HL-60 (cell line): ENCODE measurements around the gene CYGB.

Experiments
- POLR2AphosphoS5 ChIP-seq: IDR thresholded peaks from 2 replicates; pipeline ENCODE4 v1.6.1; 2012; ENCODE audit warnings: low read depth
- SPI1 ChIP-seq: IDR thresholded peaks from 2 replicates; pipeline ENCODE4 v1.6.1; 2012; ENCODE audit warnings: low read depth, mild to moderate bottlenecking, borderline replicate concordance
- TF ChIP-seq, protein P1 (sequence below): IDR thresholded peaks from one replicate; pipeline ENCODE4 v1.5.1; 2011; ENCODE audit warnings: low read length, control low read depth, inconsistent platforms; ENCODE audit not compliant: insufficient read depth

GRCh38 chr17:76537578-76538280, at the start of gene CYGB:
- no peak for TF ChIP-seq SPI1
- TF ChIP-seq, protein P1, sequence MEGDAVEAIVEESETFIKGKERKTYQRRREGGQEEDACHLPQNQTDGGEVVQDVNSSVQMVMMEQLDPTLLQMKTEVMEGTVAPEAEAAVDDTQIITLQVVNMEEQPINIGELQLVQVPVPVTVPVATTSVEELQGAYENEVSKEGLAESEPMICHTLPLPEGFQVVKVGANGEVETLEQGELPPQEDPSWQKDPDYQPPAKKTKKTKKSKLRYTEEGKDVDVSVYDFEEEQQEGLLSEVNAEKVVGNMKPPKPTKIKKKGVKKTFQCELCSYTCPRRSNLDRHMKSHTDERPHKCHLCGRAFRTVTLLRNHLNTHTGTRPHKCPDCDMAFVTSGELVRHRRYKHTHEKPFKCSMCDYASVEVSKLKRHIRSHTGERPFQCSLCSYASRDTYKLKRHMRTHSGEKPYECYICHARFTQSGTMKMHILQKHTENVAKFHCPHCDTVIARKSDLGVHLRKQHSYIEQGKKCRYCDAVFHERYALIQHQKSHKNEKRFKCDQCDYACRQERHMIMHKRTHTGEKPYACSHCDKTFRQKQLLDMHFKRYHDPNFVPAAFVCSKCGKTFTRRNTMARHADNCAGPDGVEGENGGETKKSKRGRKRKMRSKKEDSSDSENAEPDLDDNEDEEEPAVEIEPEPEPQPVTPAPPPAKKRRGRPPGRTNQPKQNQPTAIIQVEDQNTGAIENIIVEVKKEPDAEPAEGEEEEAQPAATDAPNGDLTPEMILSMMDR = no peak
- no peak for TF ChIP-seq POLR2AphosphoS5
